Ishikawa (cell line): ENCODE measurements around the gene EHHADH.

Source experiments
- CEBPB ChIP-seq: IDR thresholded peaks from 2 replicates; pipeline ENCODE4 v1.6.1; 2012
- CREB1 ChIP-seq: IDR thresholded peaks from 2 replicates; pipeline ENCODE4 v1.6.1; 2012; ENCODE audit warnings: low read depth
- EGR1 ChIP-seq: IDR thresholded peaks from 2 replicates; pipeline ENCODE4 v1.6.1; 2012
- NFIC ChIP-seq: IDR thresholded peaks from 2 replicates; pipeline ENCODE4 v1.6.1; 2012
- RAD21 ChIP-seq: IDR thresholded peaks from 2 replicates; pipeline ENCODE4 v1.6.1; 2012; ENCODE audit warnings: low read depth
- YY1 ChIP-seq: IDR thresholded peaks from 2 replicates; pipeline ENCODE4 v1.6.1; 2012; ENCODE audit warnings: low read depth
- TF ChIP-seq, protein P1 (sequence below): IDR thresholded peaks from 2 replicates; pipeline ENCODE4 v1.6.1; 2012
- TF ChIP-seq, protein P2 (sequence below): IDR thresholded peaks from 2 replicates; pipeline ENCODE4 v1.6.1; 2012

DNA sequence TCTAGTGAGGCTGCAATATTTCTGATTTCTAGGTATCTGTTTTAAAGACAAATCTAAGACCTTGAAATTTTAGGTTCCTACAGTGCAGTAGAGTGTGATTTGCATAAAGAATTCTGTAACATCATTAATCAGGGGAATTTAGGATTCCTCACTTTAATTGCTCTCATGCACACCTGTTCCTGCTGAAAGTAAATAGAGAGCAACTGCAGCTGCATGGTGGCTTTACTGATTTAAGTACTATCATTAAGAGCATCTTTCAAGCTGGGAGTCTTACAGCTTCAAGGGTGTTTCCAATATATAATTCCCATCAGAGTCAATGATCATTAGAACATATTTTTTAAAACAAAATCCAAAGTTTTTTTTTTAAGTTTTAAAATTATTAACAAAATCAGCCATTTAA, 65.0 kb downstream of the EHHADH start:
- TF ChIP-seq RAD21, result no peak
- TF ChIP-seq EGR1, result no peak
- TF ChIP-seq, protein P1, sequence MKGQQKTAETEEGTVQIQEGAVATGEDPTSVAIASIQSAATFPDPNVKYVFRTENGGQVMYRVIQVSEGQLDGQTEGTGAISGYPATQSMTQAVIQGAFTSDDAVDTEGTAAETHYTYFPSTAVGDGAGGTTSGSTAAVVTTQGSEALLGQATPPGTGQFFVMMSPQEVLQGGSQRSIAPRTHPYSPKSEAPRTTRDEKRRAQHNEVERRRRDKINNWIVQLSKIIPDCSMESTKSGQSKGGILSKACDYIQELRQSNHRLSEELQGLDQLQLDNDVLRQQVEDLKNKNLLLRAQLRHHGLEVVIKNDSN, result no peak
- no peak for TF ChIP-seq YY1
- TF ChIP-seq CREB1, result no peak
- TF ChIP-seq, protein P2, sequence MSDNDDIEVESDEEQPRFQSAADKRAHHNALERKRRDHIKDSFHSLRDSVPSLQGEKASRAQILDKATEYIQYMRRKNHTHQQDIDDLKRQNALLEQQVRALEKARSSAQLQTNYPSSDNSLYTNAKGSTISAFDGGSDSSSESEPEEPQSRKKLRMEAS, result no peak
- TF ChIP-seq CEBPB, result no peak
- TF ChIP-seq NFIC, result no peak
